ENCODE results near the gene NCL. TPM values are rescaled to one million over a fixed set of nuclear protein-coding genes. Genes with fewer than 3 reads are reported as not detected.
"Not testable (repeated sequence)": the region's sequence is repeated elsewhere in the genome, so short reads cannot be mapped to it uniquely, and the experiment has no call there.

Gene NCL
- total and polyA plus RNA-seq, 9 donors = 113 to 862 (median 690) TPM

DNA sequence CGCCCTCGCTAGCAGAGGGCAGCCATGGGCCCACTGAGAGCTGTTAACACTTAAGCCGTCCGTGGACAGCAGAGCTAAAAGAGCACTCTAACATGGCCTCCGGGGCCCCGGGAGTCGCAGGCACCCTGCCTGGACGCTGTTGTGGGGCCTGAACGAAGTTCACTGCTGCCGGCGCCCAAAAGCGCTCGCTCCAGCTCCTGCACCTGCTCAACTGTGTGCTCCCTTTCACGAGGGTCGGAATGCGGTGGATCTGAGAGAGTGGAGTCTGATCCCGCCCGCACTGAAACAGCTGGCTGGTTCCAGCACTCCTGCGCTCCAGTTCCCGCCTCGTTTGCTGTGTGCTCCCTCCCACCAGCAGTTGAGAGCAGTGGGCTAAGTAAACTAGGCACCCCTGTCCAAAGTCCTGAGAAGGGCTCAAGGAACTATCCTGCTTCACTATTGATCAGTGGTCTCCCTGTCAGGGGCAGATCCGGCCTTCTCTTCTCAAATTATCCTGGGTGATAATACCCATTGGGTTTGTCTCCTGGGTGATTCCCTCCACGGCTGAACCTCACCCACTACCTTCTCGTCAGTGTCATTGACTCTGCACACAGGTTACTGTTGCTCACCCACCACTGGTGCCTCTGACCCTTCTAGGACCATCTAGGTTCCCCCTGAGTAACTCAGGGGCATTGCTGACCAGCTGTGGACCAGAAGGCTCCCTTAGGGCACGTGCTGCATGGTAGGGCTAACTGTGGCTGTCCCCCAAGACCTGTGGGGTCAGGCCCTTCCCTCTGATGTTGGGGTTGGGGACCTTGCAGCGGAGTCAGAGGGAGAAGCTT, 45.3 kb downstream of the NCL start:
- H3K9me3 ChIP-seq (replicated peaks; ENCODE audit: control insufficient read depth, low read depth, low read length) = no peaks in the 10 kb centered on the region
- 63% methylated on average over 25 of the region's 26 CpGs for WGBS (ENCODE audit: insufficient coverage)
- H3K36me3 ChIP-seq (ENCODE audit: control insufficient read depth, insufficient read depth, low read length) = no peaks in the 10 kb centered on the region
- peaks cover 2% of the 10 kb centered on the region for H3K4me1 ChIP-seq (ENCODE audit: control insufficient read depth, insufficient read depth, low read length)
- no peak for DNase-seq
- H3K4me3 ChIP-seq (ENCODE audit: low read length) = no peak overlapping the region
- H3K27ac ChIP-seq (ENCODE audit: low read length) = no peak overlapping the region
- peaks cover 6% of the 10 kb centered on the region for H3K27me3 ChIP-seq (ENCODE audit: control insufficient read depth, insufficient read depth, low read length)

DNA sequence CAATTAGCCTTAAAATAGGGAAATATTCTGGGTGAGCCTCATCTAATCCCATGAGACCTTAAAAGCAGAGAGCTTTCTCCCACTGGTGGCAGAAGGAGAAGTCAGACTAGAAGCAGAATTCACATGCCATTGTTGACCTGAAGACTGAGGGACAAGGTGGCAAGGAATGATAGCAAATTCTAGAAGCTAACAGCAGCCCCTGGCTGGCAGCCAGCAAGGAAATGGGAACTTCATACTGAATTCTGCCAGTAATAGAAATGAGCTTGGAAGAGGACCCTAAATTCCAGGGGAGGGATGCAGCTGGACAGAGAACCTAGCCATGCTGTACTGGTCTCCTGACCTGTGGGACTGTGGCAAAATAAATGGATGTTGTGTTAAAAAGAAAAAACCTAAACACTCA, 49.3 kb downstream of the NCL start:
- DNase-seq = no peak
- H3K27me3 ChIP-seq (ENCODE audit: control insufficient read depth, insufficient read depth, low read length) = peaks cover 17% of the 10 kb centered on the region
- no peaks in the 10 kb centered on the region for H3K36me3 ChIP-seq (ENCODE audit: control insufficient read depth, insufficient read depth, low read length)
- no peak overlapping the region for H3K27ac ChIP-seq (ENCODE audit: low read length)
- peaks cover 13% of the 10 kb centered on the region for H3K4me1 ChIP-seq (ENCODE audit: control insufficient read depth, insufficient read depth, low read length)
- H3K9me3 ChIP-seq (replicated peaks; ENCODE audit: control insufficient read depth, low read depth, low read length) = peaks cover 7% of the 10 kb centered on the region
- H3K4me3 ChIP-seq (ENCODE audit: low read length) = no peak overlapping the region

DNA sequence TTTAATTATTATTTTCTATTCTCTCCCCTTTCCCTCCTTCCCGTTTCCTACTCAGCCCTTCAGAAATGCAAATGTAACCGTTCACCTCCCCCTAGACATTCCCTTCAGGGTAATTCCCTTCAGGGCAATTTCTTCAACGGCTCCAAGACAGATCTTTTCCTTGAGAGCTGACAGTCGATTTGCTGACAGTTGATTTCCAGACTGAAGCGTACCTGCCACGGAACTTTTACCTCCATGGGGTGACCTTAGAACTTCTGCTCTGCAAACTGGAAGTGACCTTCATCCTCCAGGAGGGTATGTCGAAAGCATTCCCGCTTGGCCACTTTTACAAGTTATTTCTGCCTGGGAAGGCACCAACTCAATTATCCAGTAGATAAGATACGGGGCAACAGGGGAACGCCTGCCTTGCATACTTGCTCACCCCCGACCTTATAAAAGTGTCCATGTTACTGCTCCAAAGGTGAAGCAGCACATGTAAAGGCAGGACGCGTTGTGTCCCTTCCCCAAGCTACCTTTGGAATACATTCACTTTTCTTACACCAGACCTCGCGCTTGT, 50.3 kb downstream of the NCL start:
- Histone ChIP-seq H3K27ac (ENCODE audit: low read length) (no peak overlapping the region), H3K9me3 (replicated peaks; ENCODE audit: control insufficient read depth, low read depth, low read length) (peaks cover 7% of the 10 kb centered on the region), H3K27me3 (ENCODE audit: control insufficient read depth, insufficient read depth, low read length) (peaks cover 14% of the 10 kb centered on the region), H3K4me1 (ENCODE audit: control insufficient read depth, insufficient read depth, low read length) (peaks cover 13% of the 10 kb centered on the region), H3K4me3 (ENCODE audit: low read length) (no peak overlapping the region), H3K36me3 (ENCODE audit: control insufficient read depth, insufficient read depth, low read length) (no peaks in the 10 kb centered on the region)
- DNase-seq = no peak
- 46% methylated on average over 11 of the region's 15 CpGs for WGBS (ENCODE audit: insufficient coverage)

DNA sequence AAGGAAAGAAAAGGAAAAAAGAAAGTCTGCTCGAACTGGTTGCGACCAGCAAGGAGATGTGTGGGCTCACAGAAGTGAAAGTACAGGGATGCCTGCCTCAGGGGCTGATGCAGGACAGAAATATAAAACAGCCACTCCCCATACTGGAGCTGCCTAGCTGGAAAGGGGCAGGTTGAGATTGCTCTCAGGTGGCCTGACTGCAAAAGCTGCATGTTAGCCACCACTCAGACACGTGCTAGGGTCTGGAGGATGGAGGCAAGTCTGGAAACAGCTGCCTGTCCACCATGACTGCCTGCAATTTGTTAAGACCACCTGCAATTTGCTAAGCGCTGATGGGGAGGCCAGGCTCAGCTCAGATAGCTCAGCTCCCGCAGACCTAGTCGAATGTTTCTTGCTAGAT, 50.8 kb downstream of the NCL start:
- H3K27me3 ChIP-seq (ENCODE audit: control insufficient read depth, insufficient read depth, low read length) = peaks cover 11% of the 10 kb centered on the region
- H3K4me1 ChIP-seq (ENCODE audit: control insufficient read depth, insufficient read depth, low read length) = peaks cover 13% of the 10 kb centered on the region
- H3K27ac ChIP-seq (ENCODE audit: low read length) = no peak overlapping the region
- no peak for DNase-seq
- H3K36me3 ChIP-seq (ENCODE audit: control insufficient read depth, insufficient read depth, low read length) = no peaks in the 10 kb centered on the region
- peaks cover 7% of the 10 kb centered on the region for H3K9me3 ChIP-seq (replicated peaks; ENCODE audit: control insufficient read depth, low read depth, low read length)
- no peak overlapping the region for H3K4me3 ChIP-seq (ENCODE audit: low read length)
- 49% methylated on average over 2 of the region's 6 CpGs for WGBS (ENCODE audit: insufficient coverage)

DNA sequence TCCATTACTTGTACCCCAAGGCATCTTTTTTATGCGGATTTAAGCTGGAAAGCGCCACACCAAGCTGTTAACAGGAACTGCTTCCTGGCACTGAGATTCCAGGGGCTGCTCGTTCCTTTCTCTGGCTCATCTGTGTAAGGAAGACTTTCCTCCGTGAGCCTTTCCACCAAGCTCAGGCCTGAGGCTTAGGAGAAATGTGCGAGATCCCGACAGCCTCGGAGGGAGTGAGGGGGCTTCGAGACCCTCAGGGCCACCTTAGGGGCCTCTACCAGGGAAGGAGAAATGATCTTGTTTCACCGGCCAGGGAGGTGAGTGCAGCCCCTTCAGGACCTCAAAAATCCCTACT, 51.7 kb downstream of the NCL start:
- WGBS (ENCODE audit: insufficient coverage) = 0% methylated on average over 2 of the region's 9 CpGs
- peak overlapping the region; percentile 5 for H3K4me3 ChIP-seq (ENCODE audit: low read length)
- no peaks in the 10 kb centered on the region for H3K36me3 ChIP-seq (ENCODE audit: control insufficient read depth, insufficient read depth, low read length)
- DNase-seq = no peak
- H3K27me3 ChIP-seq (ENCODE audit: control insufficient read depth, insufficient read depth, low read length) = peaks cover 11% of the 10 kb centered on the region
- H3K27ac ChIP-seq (ENCODE audit: low read length) = no peak overlapping the region
- peaks cover 13% of the 10 kb centered on the region for H3K4me1 ChIP-seq (ENCODE audit: control insufficient read depth, insufficient read depth, low read length)
- H3K9me3 ChIP-seq (replicated peaks; ENCODE audit: control insufficient read depth, low read depth, low read length) = peaks cover 7% of the 10 kb centered on the region

DNA sequence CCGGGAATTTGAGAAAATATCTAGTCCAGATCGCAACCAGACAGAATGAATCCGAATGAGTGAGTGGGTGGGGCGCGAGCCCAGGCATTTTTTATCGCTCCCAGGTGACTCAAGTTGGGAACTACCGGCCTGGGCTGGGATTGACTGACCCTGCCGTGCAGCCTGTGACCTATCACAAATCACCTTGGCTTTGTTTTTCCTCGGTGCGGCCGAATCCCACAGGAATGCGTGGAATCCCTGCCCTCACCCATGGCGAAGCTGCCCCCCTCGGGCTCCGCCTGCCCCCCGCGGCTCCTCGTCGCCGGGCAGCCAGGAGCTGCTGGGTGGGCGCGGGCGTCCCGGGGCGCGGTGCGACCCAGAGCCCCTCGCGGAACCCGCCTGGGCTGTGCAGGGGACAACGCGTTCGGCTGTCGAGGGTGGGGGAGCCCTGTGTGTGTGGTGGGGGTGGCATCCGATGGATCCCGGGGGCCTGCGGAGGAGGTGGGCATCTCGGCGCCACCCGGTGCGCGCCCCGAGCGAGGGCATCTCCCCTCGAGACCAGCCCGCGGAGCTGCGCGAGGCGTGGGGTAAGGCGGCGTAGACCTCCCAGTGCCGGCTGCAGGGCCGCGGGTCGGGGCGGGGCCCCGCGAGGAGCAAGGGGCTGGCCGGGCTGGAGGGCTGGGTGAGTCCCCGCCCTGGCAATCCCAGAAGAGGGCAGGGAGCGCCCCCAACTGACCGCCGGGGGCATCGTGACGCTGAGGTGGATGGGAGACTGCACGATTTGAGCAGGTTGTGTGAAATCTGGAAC, 52.3 kb downstream of the NCL start:
- Histone ChIP-seq H3K27ac (ENCODE audit: low read length) (no peak overlapping the region), H3K4me3 (ENCODE audit: low read length) (peak overlapping the region; percentile 54)

DNA sequence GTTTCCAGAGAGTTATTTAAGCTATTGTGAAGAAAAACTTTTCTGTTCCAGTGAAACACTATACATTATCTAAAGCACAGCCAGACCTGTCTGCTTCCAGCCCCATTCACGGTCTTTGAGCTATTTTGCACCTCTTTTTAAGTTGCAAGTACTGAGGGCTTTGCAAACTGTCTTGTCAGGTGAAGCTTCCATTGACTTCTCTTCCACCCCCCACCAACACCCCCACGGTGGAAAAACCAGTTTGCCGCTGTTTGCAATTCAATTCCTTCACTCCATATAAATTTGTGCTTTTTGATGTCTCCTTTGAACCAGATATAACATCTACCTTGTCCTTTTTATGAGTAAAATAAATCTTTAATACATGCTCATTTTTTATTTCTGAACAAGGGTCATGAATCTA, 53.0 kb downstream of the NCL start:
- peaks cover 11% of the 10 kb centered on the region for H3K27me3 ChIP-seq (ENCODE audit: control insufficient read depth, insufficient read depth, low read length)
- peaks cover 7% of the 10 kb centered on the region for H3K9me3 ChIP-seq (replicated peaks; ENCODE audit: control insufficient read depth, low read depth, low read length)
- no peaks in the 10 kb centered on the region for H3K36me3 ChIP-seq (ENCODE audit: control insufficient read depth, insufficient read depth, low read length)
- H3K4me3 ChIP-seq (ENCODE audit: low read length) = no peak overlapping the region
- H3K4me1 ChIP-seq (ENCODE audit: control insufficient read depth, insufficient read depth, low read length) = peaks cover 13% of the 10 kb centered on the region
- no peak for DNase-seq
- 27% methylated on average over 2 of the region's 3 CpGs for WGBS (ENCODE audit: insufficient coverage)
- H3K27ac ChIP-seq (ENCODE audit: low read length) = no peak overlapping the region

More for the DNA sequence above, 52.3 kb downstream of the NCL start:
- WGBS (ENCODE audit: insufficient coverage) = under 1% methylated on average over 61 of the region's 67 CpGs
- Histone ChIP-seq H3K36me3 (ENCODE audit: control insufficient read depth, insufficient read depth, low read length) (no peaks in the 10 kb centered on the region), H3K9me3 (replicated peaks; ENCODE audit: control insufficient read depth, low read depth, low read length) (peaks cover 7% of the 10 kb centered on the region), H3K27me3 (ENCODE audit: control insufficient read depth, insufficient read depth, low read length) (peaks cover 11% of the 10 kb centered on the region), H3K4me1 (ENCODE audit: control insufficient read depth, insufficient read depth, low read length) (peaks cover 13% of the 10 kb centered on the region)
- peak; percentile 86 for DNase-seq

DNA sequence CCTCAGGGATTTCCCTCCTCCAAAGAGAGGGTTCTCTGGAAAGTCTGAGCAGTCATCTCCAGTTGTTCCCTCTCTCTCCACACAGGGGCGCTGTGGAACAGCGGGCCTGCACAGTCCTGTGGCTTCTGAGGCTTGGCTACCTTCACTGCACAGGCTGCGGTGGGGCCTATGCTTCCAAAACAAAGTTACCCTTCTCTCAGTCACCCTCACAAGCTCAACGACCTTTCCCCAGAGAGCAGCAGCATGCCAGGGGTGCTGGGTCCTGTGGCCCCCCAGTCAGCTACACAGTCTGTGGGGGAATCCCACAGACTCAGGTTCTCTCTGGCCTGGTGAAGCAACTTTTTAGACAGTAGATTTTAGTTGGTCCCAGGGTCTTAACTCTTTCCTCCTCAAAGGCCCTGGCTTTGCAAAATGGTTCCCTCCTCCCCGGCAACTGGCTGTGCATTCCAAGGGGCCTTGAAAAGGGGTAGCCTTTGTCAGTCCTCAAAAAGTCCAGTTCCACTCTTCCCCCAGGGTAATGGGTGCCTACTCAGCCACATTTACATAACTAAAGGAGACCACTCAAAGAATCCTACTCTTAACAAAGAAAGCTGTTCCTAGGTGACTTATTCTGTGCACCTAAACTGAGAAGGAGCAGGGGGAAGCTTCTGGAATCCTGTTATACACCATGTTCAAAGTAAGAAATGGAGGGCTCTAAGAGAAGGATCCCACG, 53.8 kb downstream of the NCL start:
- Histone ChIP-seq H3K27me3 (ENCODE audit: control insufficient read depth, insufficient read depth, low read length) (peaks cover 11% of the 10 kb centered on the region), H3K27ac (ENCODE audit: low read length) (no peak overlapping the region), H3K9me3 (replicated peaks; ENCODE audit: control insufficient read depth, low read depth, low read length) (peaks cover 7% of the 10 kb centered on the region), H3K36me3 (ENCODE audit: control insufficient read depth, insufficient read depth, low read length) (no peaks in the 10 kb centered on the region), H3K4me3 (ENCODE audit: low read length) (no peak overlapping the region), H3K4me1 (ENCODE audit: control insufficient read depth, insufficient read depth, low read length) (peaks cover 13% of the 10 kb centered on the region)
- no peak for DNase-seq
- WGBS (ENCODE audit: insufficient coverage) = 65% methylated on average over 4 of the region's 6 CpGs

DNA sequence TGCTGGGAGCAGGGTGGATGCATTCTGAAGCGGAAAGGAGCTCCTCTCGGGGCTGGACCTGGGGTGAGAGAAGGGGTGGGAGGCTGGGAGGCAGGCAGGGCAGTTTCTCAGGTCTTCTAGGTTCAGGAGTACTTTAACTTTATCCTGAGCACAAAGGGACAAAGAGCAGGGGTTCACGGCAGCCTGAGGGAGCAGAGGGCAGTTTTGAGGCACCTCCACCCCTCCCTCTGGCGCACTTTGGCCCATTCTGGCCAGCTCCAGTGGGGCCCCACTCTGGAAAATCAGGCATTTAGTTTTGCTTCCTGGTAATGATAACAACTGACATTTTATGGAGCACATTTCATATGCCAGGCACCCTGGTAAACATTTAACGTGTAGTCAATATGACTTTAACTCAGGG, 54.5 kb downstream of the NCL start:
- DNase-seq = no peak
- 100% methylated on average over 3 of the region's 5 CpGs for WGBS (ENCODE audit: insufficient coverage)
- no peaks in the 10 kb centered on the region for H3K36me3 ChIP-seq (ENCODE audit: control insufficient read depth, insufficient read depth, low read length)
- H3K27me3 ChIP-seq (ENCODE audit: control insufficient read depth, insufficient read depth, low read length) = peaks cover 11% of the 10 kb centered on the region
- H3K9me3 ChIP-seq (replicated peaks; ENCODE audit: control insufficient read depth, low read depth, low read length) = peaks cover 7% of the 10 kb centered on the region
- H3K4me1 ChIP-seq (ENCODE audit: control insufficient read depth, insufficient read depth, low read length) = peaks cover 11% of the 10 kb centered on the region
- no peak overlapping the region for H3K4me3 ChIP-seq (ENCODE audit: low read length)
- no peak overlapping the region for H3K27ac ChIP-seq (ENCODE audit: low read length)

DNA sequence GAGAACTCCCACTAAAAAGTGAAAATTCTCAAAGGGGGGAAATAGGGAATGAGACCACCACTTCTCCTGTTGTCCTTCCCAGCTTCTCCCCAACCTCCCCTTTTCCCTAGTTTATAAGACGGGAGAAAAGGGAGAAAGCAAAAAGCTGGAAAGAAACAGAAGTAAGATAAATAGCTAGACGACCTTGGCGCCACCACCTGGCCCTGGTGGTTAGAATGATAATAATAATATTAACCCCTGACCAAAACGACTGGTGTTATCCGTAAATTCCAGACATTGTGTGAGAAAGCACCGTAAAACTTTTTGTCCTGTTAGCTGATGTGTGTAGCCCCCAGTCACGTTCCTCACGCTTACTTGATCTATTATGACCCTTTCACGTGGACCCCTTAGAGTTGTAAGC, 56.0 kb downstream of the NCL start:
- Histone ChIP-seq H3K4me1 (ENCODE audit: control insufficient read depth, insufficient read depth, low read length) (peaks cover 11% of the 10 kb centered on the region), H3K27me3 (ENCODE audit: control insufficient read depth, insufficient read depth, low read length) (peaks cover 11% of the 10 kb centered on the region)
- no CpG with 5 or more reads among the region's 9 CpGs for WGBS (ENCODE audit: insufficient coverage)
- not testable (repeated sequence) for H3K4me3 ChIP-seq (ENCODE audit: low read length); H3K9me3 ChIP-seq (replicated peaks; ENCODE audit: control insufficient read depth, low read depth, low read length); H3K36me3 ChIP-seq (ENCODE audit: control insufficient read depth, insufficient read depth, low read length); H3K27ac ChIP-seq (ENCODE audit: low read length); DNase-seq
